HL-60 (cell line): ENCODE data around the gene PLXNA3.

Experiments
- DNase-seq, 2 experiments: peaks; one replicate each; pipeline ENCODE4 v3.0.0-alpha.2; 2010 to 2020; ENCODE audit warnings: low read depth in 1 of 2, low spot score in 1 of 2
- H3K27ac ChIP-seq: fragments of 250-450 bp; sonication (Bioruptor Pico); replicated peaks from 2 replicates; pipeline ENCODE4 v1.5.1; 2020; ENCODE audit warnings: mild to moderate bottlenecking, moderate library complexity
- H3K27me3 ChIP-seq: fragments of 250-450 bp; sonication (Bioruptor Pico); 2 replicates; pipeline ENCODE4 v1.5.1; 2021; ENCODE audit warnings: mild to moderate bottlenecking, moderate library complexity; ENCODE audit not compliant: insufficient read depth, poor library complexity, severe bottlenecking
- H3K4me3 ChIP-seq: replicated peaks from 2 replicates; pipeline ENCODE4 v1.5.1; 2011; ENCODE audit warnings: mild to moderate bottlenecking, control low read depth, low read length; ENCODE audit not compliant: insufficient read depth
- CTCF ChIP-seq: IDR thresholded peaks from one replicate; pipeline ENCODE4 v1.5.1; 2011; ENCODE audit warnings: low read length, control low read depth, inconsistent platforms; ENCODE audit not compliant: insufficient read depth
- GABPA ChIP-seq: IDR thresholded peaks from 2 replicates; pipeline ENCODE4 v1.6.1; 2012; ENCODE audit warnings: low read depth
- POLR2AphosphoS5 ChIP-seq: IDR thresholded peaks from 2 replicates; pipeline ENCODE4 v1.6.1; 2012; ENCODE audit warnings: low read depth
- REST ChIP-seq: IDR thresholded peaks from 2 replicates; pipeline ENCODE4 v1.6.1; 2012; ENCODE audit warnings: low read depth; ENCODE audit not compliant: insufficient replicate concordance
- SPI1 ChIP-seq: IDR thresholded peaks from 2 replicates; pipeline ENCODE4 v1.6.1; 2012; ENCODE audit warnings: low read depth, mild to moderate bottlenecking, borderline replicate concordance

Gene PLXNA3

GRCh38 chrX:154509455-154509854 is 51.4 kb downstream of the PLXNA3 start:
- TF ChIP-seq REST (no peak), GABPA (no peak), POLR2AphosphoS5 (no peak), CTCF (no peak), SPI1 (no peak)
- Histone ChIP-seq H3K27ac (no peak overlapping the region), H3K27me3 (no peaks in the 10 kb centered on the region), H3K4me3 (no peak overlapping the region)
- DNase-seq, result no peak

DNA sequence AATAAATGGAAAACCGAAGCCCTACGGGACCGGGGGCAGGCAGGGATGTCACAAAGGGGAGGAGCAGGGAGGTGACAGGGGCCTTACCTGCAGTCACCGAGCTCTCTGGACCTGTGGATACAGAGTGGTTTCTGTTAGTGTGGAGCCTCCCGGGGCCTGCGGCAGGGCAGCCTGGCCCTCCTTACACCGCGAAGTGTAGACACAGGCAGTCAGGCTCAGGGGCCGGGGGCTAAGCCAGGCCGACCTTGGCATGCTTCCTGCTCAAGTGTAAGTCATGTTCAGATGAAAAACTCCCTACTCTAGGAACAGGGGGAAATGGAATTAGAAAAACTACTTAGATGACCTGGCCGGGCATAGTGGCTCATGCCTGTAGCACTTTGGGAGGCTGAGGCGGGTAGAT is 53.7 kb downstream of the PLXNA3 start:
- no peak for DNase-seq
- TF ChIP-seq POLR2AphosphoS5 (no peak), CTCF (no peak), REST (no peak), SPI1 (no peak), GABPA (no peak)
- no peak overlapping the region for H3K27ac ChIP-seq
- H3K27me3 ChIP-seq, result no peaks in the 10 kb centered on the region
- H3K4me3 ChIP-seq, result no peak overlapping the region

DNA sequence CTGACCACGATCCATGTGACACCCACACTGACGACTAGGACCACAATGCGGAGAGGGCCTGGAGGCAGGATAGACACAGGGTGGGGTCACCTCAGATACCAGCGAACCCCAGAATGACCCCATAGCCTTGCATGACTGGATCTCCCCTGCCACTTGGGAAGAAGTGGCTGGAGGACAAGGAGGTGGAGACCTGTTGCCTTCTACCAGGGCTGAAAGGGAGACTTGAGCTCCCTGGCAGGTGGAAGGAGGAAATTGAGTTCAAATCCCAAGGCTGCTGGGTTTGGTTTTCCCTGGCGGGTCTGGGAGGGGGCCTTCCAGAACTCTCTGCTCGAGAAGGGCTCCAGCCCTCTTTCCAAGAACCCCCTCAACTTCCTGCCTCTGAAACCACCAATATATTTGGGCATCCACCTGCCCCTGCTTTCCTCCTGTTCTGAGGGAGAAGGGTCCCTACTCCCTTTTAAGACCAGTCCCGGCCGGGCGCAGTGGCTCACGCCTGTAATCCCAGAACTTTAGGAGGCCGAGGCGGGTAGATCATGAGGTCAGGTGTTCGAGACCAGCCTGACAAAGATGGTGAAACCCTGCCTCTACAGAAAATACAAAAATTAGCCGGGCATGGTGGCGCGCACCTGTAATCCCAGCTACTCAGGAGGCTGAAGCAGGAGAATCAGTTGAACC is 54.9 kb downstream of the PLXNA3 start:
- Histone ChIP-seq H3K4me3 (no peak overlapping the region), H3K27me3 (no peaks in the 10 kb centered on the region), H3K27ac (no peak overlapping the region)
- no peak for DNase-seq
- TF ChIP-seq REST, result no peak
- TF ChIP-seq SPI1, result no peak
- no peak for TF ChIP-seq GABPA
- no peak for TF ChIP-seq POLR2AphosphoS5
- TF ChIP-seq CTCF, result no peak
